GM18858 (cell line): ENCODE data around the gene KCNAB2.

Experiments
- ATAC-seq: cut with Tn5 transposase; IDR thresholded peaks from one replicate; pipeline ENCODE4 v1.9.1; 2021; ENCODE audit not compliant: unreplicated experiment

KCNAB2 gene

GRCh38 chr1:6106977-6107376 is 61.3 kb downstream of the KCNAB2 start:
- no peak for ATAC-seq

DNA sequence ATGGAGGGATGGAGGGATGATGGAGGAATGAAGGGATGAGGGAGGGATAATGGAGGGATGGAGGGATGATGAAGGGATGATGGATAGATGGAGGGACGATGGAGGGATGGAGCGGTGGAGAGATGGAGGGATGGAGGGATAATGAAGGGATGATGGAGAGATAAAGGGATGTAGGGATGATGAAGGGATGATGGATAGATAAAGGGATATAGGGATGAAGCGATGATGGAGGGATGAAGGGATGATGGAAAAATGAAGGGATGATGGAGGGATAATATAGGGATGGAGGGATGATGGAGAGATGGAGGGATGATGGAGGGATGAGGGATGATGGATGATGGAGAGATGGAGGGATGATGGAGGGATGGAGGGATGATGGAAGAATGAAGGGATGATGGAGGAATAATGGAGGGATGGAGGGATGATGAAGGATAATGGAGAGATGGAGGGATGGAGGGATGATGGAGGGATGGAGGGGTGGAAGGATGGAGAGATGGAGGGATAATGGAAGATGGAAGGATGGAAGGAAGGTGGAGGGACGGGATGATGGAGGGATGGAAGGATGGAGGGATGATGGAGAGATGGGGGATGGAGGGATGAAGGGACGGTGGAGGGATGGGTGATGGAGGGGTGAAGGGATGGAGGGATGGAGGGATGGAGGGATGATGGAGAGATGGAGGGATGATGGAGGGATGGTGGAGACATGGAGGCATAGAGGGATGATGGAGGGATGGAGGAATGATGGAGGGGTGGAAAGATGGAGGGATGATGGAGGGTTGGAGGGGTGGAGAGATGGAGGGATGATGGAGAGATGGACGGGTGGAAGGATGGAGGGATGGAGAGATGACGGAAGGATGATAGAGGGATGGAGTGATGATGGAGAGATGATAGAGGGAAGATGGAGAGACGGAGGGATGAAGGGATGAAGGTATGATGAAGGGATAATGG is 62.0 kb downstream of the KCNAB2 start:
- no peak for ATAC-seq

DNA sequence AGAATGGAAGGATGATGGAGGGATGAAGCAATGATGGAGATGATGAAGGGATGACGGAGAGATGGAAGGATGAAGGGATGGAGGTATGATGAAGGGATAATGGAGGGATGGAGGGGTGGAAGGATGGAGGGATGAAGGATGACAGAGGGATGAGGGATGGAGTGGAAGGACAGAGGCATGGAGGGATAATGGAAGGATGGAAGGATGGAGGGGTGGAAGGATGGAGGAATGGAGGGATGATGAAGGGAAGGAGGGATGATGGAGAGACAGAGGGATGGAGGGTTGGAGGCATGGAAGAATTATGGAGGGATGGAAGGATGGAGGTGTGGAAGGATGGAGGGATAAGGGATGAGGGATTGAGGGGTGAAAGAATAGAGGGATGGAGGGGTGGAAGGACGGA is 62.8 kb downstream of the KCNAB2 start:
- ATAC-seq: no peak

DNA sequence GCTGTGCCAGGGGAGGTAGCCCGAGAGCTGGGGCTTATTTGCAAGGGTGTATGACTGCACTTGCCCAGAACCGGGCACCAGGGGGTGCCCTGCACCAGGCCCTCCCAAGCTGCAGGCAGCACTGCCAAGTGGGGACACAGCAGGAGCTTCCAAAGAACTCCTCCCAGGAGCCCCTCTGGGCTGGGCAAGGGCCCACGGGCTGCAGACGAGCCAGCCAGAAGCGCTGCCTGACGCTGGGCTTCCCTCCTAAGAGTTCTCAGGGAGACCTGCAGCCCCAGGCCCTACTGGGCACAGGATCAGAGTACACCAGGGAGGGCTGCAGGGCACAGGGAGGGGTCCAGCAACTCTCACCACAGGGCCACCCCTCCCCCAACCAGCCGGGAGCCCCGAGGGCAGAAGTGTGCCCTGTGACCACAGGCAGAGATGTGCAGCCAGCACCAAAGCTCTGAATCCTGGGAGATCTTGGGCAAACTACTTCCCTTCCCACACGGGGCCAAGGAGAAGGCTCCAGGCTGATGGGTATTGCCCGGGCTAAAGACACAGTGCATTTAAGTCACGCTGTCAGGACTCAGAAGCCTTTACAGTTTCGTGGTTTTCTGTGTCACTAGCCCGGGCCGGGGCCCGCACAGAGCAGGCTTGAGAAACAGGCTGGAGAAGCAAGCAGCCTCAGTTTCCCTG is 63.4 kb downstream of the KCNAB2 start:
- no peak for ATAC-seq

GRCh38 chr1:6109688-6110087 is 64.0 kb downstream of the KCNAB2 start:
- ATAC-seq: no peak

DNA sequence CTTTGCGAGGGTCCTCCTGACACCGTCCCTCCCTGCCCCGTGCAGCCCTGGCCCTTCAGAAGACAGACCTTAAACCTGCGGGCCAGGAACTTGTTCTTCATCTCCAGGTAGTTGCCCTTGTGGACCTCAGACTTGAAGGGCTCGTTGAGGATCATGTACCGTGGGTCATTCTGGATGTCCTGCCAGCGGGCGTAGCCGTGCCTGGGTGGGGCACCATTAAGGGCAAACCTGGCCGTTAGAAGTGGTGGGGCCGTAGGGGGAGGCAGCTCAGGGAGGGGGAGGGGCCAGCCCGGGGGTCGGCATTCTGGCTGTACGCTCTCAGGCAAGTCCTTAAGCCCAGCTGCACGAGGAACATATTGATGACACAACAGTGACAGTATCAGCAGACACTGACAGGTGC is 64.6 kb downstream of the KCNAB2 start:
- ATAC-seq: no peak

DNA sequence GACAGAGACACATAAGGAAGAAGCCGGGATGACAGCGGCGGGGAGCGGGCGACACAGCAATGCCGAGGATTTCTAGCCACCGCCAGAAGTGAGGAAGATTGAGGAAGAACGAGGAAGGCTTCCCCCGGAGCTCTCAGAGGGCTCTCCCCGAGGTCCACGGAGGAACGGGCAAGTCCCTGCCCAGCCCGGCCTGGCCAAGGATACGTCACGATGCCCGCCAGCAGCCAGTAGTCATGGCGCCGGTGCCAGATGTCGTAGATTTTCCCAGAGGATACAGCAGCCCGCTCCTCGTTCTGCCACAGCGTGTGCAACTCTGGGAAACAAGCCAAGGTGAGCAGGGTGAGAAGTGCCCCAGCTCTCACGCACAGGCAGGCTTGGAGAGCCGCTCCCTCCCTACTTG is 65.9 kb downstream of the KCNAB2 start:
- ATAC-seq: no peak

DNA sequence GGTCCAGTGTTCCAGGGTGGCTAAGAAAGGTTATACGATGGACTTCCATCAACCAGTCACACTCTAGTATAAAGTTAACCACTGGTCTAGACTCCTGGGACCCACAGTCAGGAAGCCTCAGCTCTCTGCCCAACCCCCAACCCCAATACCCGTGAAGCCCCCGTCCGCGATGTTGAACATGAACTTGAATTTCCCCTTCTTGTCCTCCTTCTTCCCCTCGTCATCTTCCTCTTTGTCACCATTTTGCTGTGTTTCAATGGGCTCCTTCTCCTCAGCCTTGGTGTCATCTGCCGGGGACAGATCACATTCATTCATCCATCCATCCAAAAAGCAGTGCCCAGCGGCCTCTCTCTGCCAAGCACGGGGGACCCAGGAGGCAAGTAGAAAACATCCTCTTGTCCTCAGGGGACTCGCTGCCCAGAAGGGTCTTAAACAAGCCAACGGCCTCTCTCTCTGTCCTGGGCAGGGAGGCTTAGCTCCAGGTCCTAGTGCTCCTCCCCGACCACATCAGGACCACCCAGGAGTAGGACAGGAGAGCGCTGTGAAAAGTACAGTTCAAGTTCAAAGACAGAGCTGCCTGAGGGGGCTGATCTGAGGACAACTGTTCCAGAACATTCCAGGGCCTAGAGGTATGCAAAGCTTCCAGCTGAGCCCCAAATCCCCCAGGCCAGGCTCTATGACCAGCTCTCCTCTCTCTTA is 66.5 kb downstream of the KCNAB2 start:
- no peak for ATAC-seq

DNA sequence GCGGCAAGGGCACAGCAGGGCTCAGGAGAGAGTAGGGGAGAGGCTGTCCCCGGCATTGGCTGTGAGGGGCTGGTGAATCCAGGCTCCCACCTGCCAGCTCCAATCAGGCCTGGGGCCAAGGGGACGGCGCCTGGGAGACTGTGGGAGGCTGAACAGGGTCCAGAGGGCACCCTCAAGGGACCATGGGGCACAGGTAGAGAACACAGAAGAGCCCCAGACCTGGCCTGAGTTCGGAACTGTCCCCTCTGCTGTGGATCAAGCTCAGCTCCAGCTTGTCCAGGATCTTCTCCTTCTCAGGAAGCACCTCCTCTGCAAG is 67.0 kb downstream of the KCNAB2 start:
- no peak for ATAC-seq

DNA sequence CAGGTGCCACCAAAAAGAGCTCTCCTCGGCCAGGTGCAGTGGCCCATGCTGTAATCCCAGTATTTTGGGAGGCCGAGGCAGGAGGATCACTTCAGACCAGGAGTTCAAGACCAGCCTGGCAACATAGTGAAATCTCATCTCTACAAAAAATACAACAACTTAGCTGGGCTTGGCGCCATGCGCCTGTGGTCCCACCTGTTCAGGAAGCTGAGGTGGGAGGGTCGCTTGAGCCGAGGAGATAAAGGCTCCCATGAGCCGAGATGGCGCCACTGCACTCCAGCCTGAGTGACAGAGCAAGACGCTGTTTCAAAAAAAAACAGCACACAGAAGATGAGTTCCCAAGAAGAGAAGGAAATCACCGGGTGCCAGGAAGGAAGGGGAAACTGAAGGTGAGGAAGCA is 67.4 kb downstream of the KCNAB2 start:
- ATAC-seq: no peak

DNA sequence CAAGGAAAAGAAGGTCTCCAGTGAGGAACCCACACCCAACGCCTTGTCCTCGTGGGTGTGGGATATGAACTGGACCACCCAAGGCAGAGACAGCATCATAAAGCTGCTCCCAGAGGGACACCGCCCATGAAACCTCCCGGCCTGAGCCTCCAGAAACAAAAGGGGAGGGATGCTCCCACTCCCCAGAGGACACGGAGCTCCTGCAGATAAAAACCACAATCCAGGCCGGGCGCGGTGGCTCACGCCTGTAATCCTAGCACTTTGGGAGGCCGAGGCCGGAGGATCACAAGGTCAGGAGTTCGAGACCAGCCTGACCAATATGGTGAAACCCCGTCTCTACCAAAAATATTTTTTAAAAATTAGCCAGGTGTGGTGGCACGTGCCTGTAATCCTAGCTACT is 68.1 kb downstream of the KCNAB2 start:
- no peak for ATAC-seq

GRCh38 chr1:6116137-6116536 is 70.4 kb downstream of the KCNAB2 start:
- ATAC-seq: no peak

DNA sequence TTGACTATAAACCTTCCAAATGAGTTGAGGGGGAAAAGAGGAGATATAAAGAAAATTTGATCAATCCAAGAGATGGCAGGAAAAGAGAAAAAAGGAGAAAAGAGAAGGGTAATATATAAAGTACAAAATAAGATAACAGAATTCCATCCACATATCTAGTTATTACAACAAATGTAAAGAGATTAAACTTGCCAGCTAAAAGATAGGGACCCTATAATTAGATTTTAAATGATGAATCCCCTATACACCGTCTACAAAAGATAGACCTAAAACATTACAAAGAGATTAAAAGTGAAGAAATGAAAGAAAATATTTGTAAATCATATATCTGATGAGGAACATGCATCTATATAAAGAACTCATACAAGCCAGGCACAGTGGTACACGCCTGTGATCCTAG is 71.4 kb downstream of the KCNAB2 start:
- no peak for ATAC-seq

GRCh38 chr1:6117624-6118023 is 71.9 kb downstream of the KCNAB2 start:
- ATAC-seq: no peak

GRCh38 chr1:6118415-6118814 is 72.7 kb downstream of the KCNAB2 start:
- ATAC-seq: no peak

GRCh38 chr1:6121021-6121421 is 75.3 kb downstream of the KCNAB2 start:
- ATAC-seq: no peak

GRCh38 chr1:6121651-6122370 is 76.1 kb downstream of the KCNAB2 start:
- ATAC-seq: no peak

DNA sequence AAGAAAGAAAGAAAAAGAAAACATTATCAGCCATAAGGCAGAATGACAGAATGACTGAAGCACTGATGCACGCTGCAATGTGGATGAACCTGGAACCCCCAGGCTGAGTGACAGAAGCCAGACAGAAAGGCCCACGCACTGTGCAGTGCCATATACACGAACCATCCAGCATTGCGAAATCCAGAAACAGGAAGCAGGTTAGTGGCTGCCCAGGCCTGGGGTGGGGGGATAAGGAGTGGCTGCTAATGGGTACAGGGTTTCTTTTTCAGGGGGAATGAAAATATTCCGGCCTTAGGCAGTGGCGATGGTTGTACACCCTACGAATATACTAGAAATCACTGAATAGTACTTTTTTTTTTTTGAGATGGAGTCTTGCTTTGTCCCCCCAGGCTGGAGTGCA is 77.4 kb downstream of the KCNAB2 start:
- no peak for ATAC-seq

- no peak for ATAC-seq
These were observed 78.1 kb downstream of the KCNAB2 start for GRCh38 chr1:6123816-6124215.

DNA sequence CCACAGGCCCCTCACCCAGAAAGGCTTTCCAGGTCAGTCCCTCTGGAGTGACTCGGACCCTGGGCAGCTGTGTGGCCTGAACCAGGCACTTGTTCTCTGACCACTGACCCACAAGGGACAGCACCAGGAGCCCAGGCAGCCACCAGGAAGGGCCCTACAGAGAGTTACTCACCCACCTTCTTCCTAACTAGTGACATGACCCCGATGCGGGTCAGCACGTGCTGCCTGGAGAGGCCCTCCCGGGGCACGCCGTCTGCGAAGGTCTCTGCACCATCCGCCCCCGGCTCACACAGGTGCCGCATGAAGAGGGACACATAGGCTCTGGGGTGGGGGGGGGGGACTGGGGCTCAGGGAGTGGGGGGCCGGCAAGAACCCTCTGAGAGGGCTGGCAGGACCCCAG is 78.7 kb downstream of the KCNAB2 start:
- no peak for ATAC-seq

DNA sequence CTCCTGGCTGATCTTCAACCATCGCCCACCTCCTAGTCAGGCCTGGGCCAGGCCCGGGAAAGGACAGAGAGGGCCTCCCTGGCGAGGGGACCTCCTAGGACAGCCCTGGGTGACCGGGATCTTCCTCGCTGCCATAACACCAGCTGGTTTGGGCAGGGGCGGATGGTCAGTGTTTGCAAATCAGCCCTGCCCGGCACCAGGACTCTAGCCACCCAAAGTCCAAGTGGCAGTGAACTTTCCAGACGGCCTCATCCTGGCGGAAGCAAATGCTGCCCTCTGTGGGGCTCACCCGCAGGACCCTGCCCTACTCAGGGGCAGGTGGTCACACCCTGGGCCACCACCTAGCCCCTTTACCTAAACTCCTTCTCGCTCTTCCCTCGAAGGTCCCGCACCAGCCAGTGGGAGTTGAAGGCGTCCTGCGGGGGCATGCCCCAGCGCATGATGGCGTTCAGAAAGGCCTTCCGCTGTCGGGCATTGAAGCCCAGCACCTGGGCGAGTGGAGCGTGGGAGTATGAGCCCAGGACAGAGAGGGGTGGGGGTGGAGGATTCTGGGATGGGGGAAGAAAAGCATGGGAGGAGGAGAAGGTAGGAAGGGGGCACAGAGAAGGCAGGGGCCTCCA is 79.2 kb downstream of the KCNAB2 start:
- no peak for ATAC-seq
